ENCODE results near the gene OPHN1. TPM values are rescaled to one million over a fixed set of nuclear protein-coding genes. Genes with fewer than 3 reads are reported as not detected.

The OPHN1 gene
- total RNA-seq, 1 experiment from 2014 or later, result 4.6 TPM

DNA sequence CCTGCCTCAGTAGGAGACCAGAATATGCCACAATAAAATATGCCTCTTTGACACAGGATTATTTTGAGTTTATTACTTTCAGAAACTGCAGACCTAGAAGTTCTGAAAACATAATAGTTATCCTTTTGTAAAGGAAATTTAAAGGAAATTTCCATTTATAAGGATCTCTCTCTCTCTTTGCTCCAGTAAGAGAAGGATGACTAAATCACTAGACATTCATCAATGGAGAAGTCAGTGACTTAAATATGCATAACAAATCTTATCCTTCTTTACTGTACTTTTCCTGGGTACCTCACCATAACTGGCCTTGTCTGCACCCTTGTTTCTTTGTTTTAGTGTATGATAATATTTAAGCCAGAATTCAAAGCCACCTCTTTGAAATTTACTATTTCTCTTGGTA, 28.3 kb upstream of the OPHN1 start:
- TF ChIP-seq CTCF (IDR thresholded peaks at IDR 0.05; ENCODE audit: insufficient read depth in 1 of 2, low read depth in 1 of 2, low read length in 1 of 2, severe bottlenecking in 1 of 2, unreplicated experiment in 1 of 2), result no peak
- no TSS peak for BruUV-seq (replicated peaks)
- Mint-ChIP-seq H3K4me3 (ENCODE audit: unreplicated experiment) (no peak overlapping the region), H3K27ac (ENCODE audit: unreplicated experiment) (no peak overlapping the region), H3K9me3 (ENCODE audit: unreplicated experiment) (no peaks in the 10 kb centered on the region), H3K36me3 (ENCODE audit: insufficient read depth, unreplicated experiment) (no peaks in the 10 kb centered on the region), H3K4me1 (ENCODE audit: low read depth, unreplicated experiment) (no peaks in the 10 kb centered on the region), H3K27me3 (ENCODE audit: insufficient read depth, unreplicated experiment) (no peaks in the 10 kb centered on the region)
- Histone ChIP-seq H3K4me3 (ENCODE audit: low read depth, low read length) (no peak overlapping the region), H3K9me3 (no peaks in the 10 kb centered on the region), H3K36me3 (ENCODE audit: control insufficient read depth, insufficient read depth, low read length) (no peaks in the 10 kb centered on the region), H3K4me1 (peaks cover 14% of the 10 kb centered on the region), H3K27me3 (replicated peaks; ENCODE audit: control insufficient read depth, insufficient read depth, low read length) (no peaks in the 10 kb centered on the region)
- no peak for DNase-seq
- CTCF ChIA-PET, result no interaction called here
- POLR2A ChIA-PET, result no interaction called here
- intact Hi-C loops (cut with micrococcal nuclease; ENCODE audit: unreplicated experiment), result no loop called here

- H3K27me3 ChIP-seq (replicated peaks; ENCODE audit: control insufficient read depth, insufficient read depth, low read length), result no peaks in the 10 kb centered on the region
- H3K27ac Mint-ChIP-seq (ENCODE audit: unreplicated experiment), result no peak overlapping the region
- no peak overlapping the region for H3K4me3 ChIP-seq (ENCODE audit: low read depth, low read length)
- H3K9me3 ChIP-seq, result no peaks in the 10 kb centered on the region
- no peaks in the 10 kb centered on the region for H3K36me3 ChIP-seq (ENCODE audit: control insufficient read depth, insufficient read depth, low read length)
- TF ChIP-seq CTCF (IDR thresholded peaks at IDR 0.05; ENCODE audit: insufficient read depth in 1 of 2, low read depth in 1 of 2, low read length in 1 of 2, severe bottlenecking in 1 of 2, unreplicated experiment in 1 of 2), result no peak
- H3K4me1 Mint-ChIP-seq (ENCODE audit: low read depth, unreplicated experiment), result no peaks in the 10 kb centered on the region
- H3K4me1 ChIP-seq, result peaks cover 14% of the 10 kb centered on the region
- H3K27me3 Mint-ChIP-seq (ENCODE audit: insufficient read depth, unreplicated experiment), result no peaks in the 10 kb centered on the region
- no peak overlapping the region for H3K4me3 Mint-ChIP-seq (ENCODE audit: unreplicated experiment)
- H3K36me3 Mint-ChIP-seq (ENCODE audit: insufficient read depth, unreplicated experiment), result no peaks in the 10 kb centered on the region
- H3K9me3 Mint-ChIP-seq (ENCODE audit: unreplicated experiment), result no peaks in the 10 kb centered on the region
- DNase-seq, result no peak
- no TSS peak for BruUV-seq (replicated peaks)
- intact Hi-C loops (cut with micrococcal nuclease; ENCODE audit: unreplicated experiment), result no loop called here
- ChIA-PET POLR2A (no interaction called here), CTCF (no interaction called here)
These were observed 27.8 kb upstream of the OPHN1 start for GRCh38 chrX:68461093-68461492.

- no peaks in the 10 kb centered on the region for H3K9me3 ChIP-seq
- Mint-ChIP-seq H3K27me3 (ENCODE audit: insufficient read depth, unreplicated experiment) (no peaks in the 10 kb centered on the region), H3K9me3 (ENCODE audit: unreplicated experiment) (no peaks in the 10 kb centered on the region), H3K27ac (ENCODE audit: unreplicated experiment) (no peak overlapping the region), H3K4me3 (ENCODE audit: unreplicated experiment) (no peak overlapping the region), H3K4me1 (ENCODE audit: low read depth, unreplicated experiment) (no peaks in the 10 kb centered on the region), H3K36me3 (ENCODE audit: insufficient read depth, unreplicated experiment) (no peaks in the 10 kb centered on the region)
- H3K36me3 ChIP-seq (ENCODE audit: control insufficient read depth, insufficient read depth, low read length), result no peaks in the 10 kb centered on the region
- ChIA-PET POLR2A (no interaction called here), CTCF (no interaction called here)
- BruUV-seq (replicated peaks), result no TSS peak
- intact Hi-C loops (cut with micrococcal nuclease; ENCODE audit: unreplicated experiment), result no loop called here
- no peak overlapping the region for H3K4me3 ChIP-seq (ENCODE audit: low read depth, low read length)
- H3K27me3 ChIP-seq (replicated peaks; ENCODE audit: control insufficient read depth, insufficient read depth, low read length), result no peaks in the 10 kb centered on the region
- TF ChIP-seq CTCF (IDR thresholded peaks at IDR 0.05; ENCODE audit: insufficient read depth in 1 of 2, low read depth in 1 of 2, low read length in 1 of 2, severe bottlenecking in 1 of 2, unreplicated experiment in 1 of 2), result no peak
- DNase-seq, result no peak
- no peaks in the 10 kb centered on the region for H3K4me1 ChIP-seq
These were observed 21.8 kb upstream of the OPHN1 start for GRCh38 chrX:68455151-68455510.
